Measurements from ENCODE around the gene DNAAF8.
"Not testable (repeated sequence)": the region's sequence is repeated elsewhere in the genome, so short reads cannot be mapped to it uniquely, and the experiment has no call there.

The DNAAF8 gene

DNA sequence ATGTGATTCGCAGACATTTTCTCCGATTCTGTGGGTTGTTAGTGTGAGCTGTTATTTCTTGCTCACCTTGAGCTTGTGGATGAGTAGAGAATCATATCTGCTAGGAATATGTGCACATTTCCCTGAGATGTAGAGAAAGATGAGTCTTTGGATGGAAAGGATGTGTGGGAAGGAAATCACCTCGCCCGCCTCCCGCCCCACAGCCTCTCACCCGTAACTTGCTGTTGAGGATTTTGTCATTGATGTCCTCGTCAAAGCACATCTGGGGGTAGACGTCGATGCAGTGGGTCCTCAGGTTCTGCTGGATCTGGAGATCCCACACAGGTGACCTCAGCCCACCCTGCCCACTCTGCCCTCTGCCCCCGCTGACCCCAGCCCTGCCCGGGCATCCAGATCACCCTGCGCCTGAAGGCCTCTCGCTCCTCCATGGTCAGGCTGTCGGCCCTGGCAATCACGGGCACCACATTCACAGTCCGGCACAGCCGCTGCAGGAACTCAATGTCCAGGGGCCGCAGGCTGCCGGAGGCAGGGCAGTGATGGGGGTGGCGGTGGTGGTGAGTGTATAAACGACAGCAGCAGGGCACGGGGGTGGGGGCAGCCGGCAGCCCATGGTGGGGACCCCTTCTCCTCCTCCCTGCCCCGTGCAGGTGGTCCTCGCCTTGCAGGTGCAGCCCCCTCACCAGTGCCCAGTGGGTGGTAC is 49.1 kb downstream of the DNAAF8 start:
- no peak for DNase-seq (ENCODE audit: low read depth)

- no peak for DNase-seq (ENCODE audit: low read depth)
Measured at GRCh38 chr16:4783951-4784336, 49.6 kb downstream of the DNAAF8 start.

- not testable (repeated sequence) for DNase-seq (ENCODE audit: low read depth)
Measured at GRCh38 chr16:4784444-4784987, 50.2 kb downstream of the DNAAF8 start.

GRCh38 chr16:4785758-4786433 is 51.6 kb downstream of the DNAAF8 start:
- DNase-seq (ENCODE audit: low read depth): no peak

DNA sequence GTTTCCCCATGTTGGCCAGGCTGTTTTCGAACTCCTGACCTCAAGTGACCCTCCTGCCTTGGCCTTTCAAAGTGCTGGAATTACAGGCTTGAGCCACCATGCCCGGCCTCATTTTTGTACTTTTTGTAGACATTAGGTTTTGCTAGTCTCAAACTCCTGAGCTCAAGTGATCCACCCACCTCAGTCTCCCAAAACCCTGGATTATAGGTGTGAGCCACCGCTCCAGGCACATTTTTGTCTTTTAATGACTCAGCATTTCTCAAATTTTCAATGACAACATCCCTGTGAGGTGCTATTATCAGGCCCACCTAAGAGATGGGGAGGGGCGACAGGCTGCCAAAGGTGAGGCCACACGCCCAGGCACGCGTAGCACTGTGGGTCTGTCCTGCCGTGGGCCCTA is 52.7 kb downstream of the DNAAF8 start:
- DNase-seq (ENCODE audit: low read depth): no peak

DNA sequence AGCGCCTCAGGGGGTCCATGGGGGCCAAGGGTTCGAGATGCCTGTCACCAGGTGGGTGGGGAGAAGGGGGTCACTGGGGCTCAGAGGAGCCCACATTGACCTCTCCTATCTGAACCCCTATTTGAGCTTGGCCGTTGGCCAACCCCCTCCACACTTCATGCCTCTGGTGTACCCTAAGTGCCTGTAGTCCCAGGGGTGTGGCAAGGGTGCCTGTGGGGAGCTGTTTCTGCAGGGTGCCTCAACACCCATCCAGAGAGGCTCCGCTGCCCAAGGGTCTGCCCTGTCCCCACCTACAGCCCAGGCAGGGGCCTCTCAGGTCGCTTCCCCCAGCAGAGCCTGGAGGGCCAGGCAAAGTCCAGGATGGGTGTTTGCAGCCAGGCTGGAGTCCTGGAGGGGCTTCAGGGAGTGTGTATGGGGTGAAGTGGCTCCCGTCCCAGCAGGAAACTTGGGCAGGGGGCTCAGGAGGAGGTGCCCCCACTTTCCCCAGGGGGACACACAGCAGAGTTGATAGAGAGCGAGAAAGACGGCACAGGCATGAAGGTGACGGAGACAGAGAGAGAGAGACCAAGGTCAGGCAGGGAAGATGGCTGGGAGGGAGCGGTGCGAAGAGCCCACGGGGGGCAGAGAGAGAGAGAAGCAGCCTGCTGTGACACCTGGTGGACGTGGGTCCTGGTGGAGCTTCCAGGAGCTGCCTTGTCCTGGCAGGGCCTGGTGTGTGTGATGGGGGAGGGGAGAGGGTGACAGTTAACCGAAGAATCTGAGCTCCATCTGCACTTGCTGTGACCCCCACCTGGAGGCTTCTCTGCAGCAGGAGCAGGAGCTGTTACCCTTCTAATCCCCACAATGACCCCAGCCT is 53.5 kb downstream of the DNAAF8 start, which contains the start of gene SEPTIN12:
SEPTIN12 (minus strand) TSS at position 719 of the 856 bp plus-strand sequence; CDS start at position 19, 700 bp downstream.
- no peak for DNase-seq (ENCODE audit: low read depth)

GRCh38 chr16:4788489-4788889 is 54.2 kb downstream of the DNAAF8 start:
- no peak for DNase-seq (ENCODE audit: low read depth)

- no peak for DNase-seq (ENCODE audit: low read depth)
Measured at GRCh38 chr16:4788910-4789309, 54.6 kb downstream of the DNAAF8 start.

DNA sequence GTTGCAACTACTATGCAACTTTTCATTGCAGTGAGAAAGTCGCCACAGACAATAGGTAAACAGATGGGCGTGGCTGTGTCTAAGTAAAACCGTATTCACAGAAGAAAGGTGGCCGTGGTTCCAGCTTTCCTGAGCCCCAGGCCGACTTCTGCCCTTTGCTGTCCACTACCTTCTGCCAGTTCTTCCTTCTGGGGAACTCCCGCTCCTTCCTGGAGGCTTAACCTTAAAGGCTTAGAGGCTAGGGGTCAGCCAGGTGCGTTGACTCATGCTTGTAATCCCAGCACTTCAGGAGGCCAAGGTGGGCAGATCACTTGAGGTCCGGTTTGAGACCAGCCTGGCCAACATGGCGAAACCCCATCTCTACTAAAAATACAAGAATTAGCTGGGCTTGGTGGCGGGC is 55.9 kb downstream of the DNAAF8 start:
- no peak for DNase-seq (ENCODE audit: low read depth)

GRCh38 chr16:4790871-4791270 is 56.5 kb downstream of the DNAAF8 start:
- DNase-seq (ENCODE audit: low read depth): no peak

GRCh38 chr16:4792951-4793513 is 58.7 kb downstream of the DNAAF8 start:
- DNase-seq (ENCODE audit: low read depth): no peak

DNA sequence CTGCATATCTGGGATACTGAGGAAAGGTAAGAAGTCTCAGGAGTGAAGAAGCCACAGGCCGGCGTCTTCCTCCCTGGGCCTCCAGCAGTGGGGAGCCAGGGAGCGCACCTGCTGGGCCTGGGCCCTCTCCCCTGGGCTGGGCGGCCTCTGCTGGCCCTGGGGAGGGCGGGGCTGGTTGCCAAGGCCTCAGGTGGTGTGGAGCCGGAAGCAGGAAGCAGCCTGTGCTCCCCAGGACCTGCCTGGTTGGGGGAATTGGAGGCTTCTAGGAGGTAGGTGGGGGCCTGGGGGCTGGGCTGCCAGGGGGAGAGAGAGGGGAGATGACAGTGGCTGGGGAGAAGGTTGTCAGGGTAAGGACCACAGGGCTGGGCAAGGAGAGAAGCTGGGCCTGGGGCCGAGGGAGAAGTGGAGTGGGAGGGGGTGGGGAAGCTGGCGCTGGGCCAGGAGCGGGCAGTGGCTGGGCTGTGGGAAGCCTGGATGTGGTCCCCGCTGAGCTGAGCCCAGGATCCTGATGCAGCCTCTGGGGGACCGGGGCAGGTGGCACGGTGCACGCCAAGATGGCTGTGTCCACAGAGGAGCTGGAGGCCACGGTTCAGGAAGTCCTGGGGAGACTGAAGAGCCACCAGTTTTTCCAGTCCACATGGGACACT is 61.0 kb downstream of the DNAAF8 start, which contains the start of gene SMIM22:
SMIM22 (plus strand) TSS at position 189 of the 647 bp plus-strand sequence; CDS start at position 555, 366 bp downstream.
- DNase-seq (ENCODE audit: low read depth): no peak

DNA sequence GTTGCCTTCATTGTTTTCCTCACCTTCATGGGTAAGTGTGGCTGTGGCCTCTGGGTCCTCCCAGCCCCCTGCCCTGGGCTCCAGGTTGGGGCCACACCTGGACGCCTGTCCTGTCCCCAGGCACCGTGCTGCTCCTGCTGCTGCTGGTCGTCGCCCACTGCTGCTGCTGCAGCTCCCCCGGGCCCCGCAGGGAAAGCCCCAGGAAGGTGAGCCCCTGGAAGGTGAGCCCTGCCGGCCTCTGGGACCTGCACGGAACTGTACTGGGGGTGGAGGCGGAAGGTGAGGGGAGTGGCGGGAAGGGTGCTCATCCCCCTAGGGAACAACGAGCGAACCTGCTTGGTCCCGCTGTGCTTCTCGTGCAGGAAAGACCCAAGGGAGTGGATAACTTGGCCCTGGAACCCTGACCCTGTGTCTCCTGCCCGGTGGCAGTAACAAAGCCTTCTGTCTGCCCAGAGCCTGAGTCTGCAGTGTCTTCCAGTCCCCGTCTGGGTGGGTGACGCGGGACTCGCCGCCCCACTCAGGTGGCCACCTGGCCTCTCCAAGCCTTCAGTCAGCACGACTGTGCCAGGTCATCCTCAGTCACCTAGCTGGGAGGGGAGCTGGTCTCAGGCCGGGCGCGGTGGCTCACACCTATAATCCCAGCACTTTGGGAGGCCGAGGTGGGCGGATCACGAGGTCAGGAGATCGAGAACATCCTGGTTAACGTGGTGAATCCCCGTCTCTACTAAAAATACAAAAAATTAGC is 61.7 kb downstream of the DNAAF8 start:
- DNase-seq (ENCODE audit: low read depth): no peak

DNA sequence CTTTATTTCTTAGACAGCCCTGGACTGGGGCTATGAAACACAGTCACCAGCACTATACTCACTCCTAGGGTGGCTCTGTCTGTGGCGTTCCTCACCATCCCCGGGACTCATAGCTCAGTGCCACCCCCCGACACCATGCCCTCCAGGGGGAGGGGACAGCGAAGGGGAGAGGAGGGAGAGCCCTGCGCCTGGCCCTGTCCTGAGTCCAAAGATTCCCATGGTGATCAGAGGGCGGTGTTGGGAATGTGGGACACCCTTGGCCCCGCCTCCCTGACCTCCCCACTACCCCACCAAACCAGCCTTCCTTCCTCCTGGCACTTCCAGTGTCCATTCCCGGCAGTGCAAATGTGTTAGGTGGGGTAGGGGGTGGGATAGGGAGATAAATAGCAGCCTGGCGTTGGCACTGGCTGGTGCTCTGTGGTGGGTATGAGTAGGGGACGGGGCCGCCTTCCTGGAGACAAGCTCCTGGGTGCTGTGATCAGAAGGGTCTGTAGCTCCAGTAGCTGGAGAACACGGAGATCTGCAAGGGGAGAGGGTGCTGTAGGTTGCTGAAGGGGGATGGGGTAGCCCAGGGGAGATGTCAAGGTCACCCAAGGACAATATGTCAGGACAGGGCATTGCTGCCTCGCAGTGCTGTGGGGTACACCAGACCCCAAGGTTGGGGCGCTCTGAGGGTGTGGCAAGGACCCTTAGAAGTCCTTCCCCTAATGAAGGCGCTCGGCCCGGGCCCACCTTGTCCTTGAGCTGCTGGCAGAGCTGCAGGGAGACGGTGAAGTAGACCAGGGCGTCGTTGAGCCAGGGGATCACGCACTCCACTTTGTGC is 62.9 kb downstream of the DNAAF8 start:
- no peak for DNase-seq (ENCODE audit: low read depth)

GRCh38 chr16:4797805-4798252 is 63.5 kb downstream of the DNAAF8 start:
- DNase-seq (ENCODE audit: low read depth): no peak

DNA sequence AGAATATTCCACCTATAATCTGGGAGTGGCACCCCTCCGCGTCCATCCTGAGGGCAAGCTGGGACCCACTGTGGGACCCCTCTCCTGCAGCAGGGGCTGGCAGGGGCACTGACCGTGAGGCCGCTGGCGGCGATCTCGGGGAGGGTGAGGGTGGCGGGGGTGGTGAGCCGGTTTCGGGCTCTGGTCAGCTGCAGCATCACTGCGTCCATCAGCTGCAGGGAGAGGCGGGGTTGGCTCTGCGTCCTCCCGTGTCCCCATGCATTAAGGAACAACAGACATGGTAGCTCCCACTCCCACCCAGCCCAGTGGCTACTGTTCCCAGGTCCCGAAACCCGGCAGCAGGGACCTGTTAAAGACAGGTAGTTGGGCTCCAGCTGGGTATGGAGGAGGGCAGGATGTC is 64.1 kb downstream of the DNAAF8 start:
- DNase-seq (ENCODE audit: low read depth): no peak
